Aorta (tissue), 5 donors: ENCODE data around the gene SLC39A9. TPM values are rescaled to one million over a fixed set of nuclear protein-coding genes. Genes with fewer than 3 reads are reported as not detected.
"Not testable (repeated sequence)": the region's sequence is repeated elsewhere in the genome, so short reads cannot be mapped to it uniquely, and the experiment has no call there.

ENCODE experiments used
- ATAC-seq: fragments of 200-7000 bp; cut with Tn5 transposase; one replicate; pipeline ENCODE4 v1.9.1; 2022; ENCODE audit warnings: moderate library complexity; ENCODE audit not compliant: low FRiP score
- DNase-seq, 2 donors: peaks; one replicate each; pipeline ENCODE4 v3.0.0-alpha.2; 2020
- H3K27ac ChIP-seq, 2 donors: one replicate each; pipeline ENCODE4 v1.5.1; 2013; ENCODE audit warnings: low read length in 2 of 2, mild to moderate bottlenecking in 2 of 2, moderate library complexity in 2 of 2, control low read depth in 1 of 2, inconsistent platforms in 1 of 2, low read depth in 1 of 2
- H3K27me3 ChIP-seq, 2 donors: one replicate each; pipeline ENCODE4 v1.6.1; 2013; ENCODE audit warnings: control low read depth in 1 of 2, low read length in 1 of 2, mild to moderate bottlenecking in 1 of 2, moderate library complexity in 1 of 2; ENCODE audit not compliant: insufficient read depth in 2 of 2, control insufficient read depth in 1 of 2
- H3K36me3 ChIP-seq, 2 donors: one replicate each; pipeline ENCODE4 v1.6.1; 2013; ENCODE audit warnings: control low read depth in 1 of 2, low read length in 1 of 2, mild to moderate bottlenecking in 1 of 2; ENCODE audit not compliant: insufficient read depth in 2 of 2, control insufficient read depth in 1 of 2
- H3K4me1 ChIP-seq, 2 donors: one replicate each; pipeline ENCODE4 v1.6.1; 2013; ENCODE audit warnings: low read length in 2 of 2, control low read depth in 1 of 2, mild to moderate bottlenecking in 1 of 2, moderate library complexity in 1 of 2; ENCODE audit not compliant: insufficient read depth in 2 of 2, control insufficient read depth in 1 of 2
- H3K4me3 ChIP-seq, 2 donors: one replicate each; pipeline ENCODE4 v1.5.1; 2013; ENCODE audit warnings: low read length in 2 of 2, control low read depth in 1 of 2, mild to moderate bottlenecking in 1 of 2
- H3K9me3 ChIP-seq: one replicate; pipeline ENCODE4 v1.6.1; 2013; ENCODE audit warnings: mild to moderate bottlenecking, low read length; ENCODE audit not compliant: control insufficient read depth
- WGBS, 2 donors: extraction: QIAGEN DNeasy Blood & Tissue Kit; methylation state at CpG; one replicate each; pipeline ENCODE4 v1.1.7; 2013; 5-methylcytosine and 5-hydroxymethylcytosine counted together
- intact Hi-C, 2 donors: fragments of 100-400 bp; cut with DNase I; formaldehyde crosslinking; loops; one replicate each; pipeline versions ENCODE4 v1.14.2 to v1.15.0; 2022
- polyA plus RNA-seq, 2 donors: library from polyadenylated mRNA; stranded (reverse); fragments of 200-250 nt; gene quantifications; one replicate each; pipeline ENCODE4 v1.2.3, GENCODE V29; 2013
- total RNA-seq, 2 donors: library from RNA; stranded (reverse); fragmentation: NEBNext Ultra II Directional; extraction: Animal tissue kit (Norgen Biotek cat#: 25700); gene quantifications; one replicate each; pipeline ENCODE4 v1.2.1, GENCODE V29; 2021
- donor health status: healthy with polysubstance abuse.
- donor health status: Bipolar disorder and iron deficiency.
- donor health status: DM: no; HTN: no; CAD: no.
- donor health status: DM: no; HTN: no; CAD: no.
- donor health status: DM: yes; HTN: yes; CAD: no.

The SLC39A9 gene
- total and polyA plus RNA-seq, 4 donors: 10.1 to 44.3 (median 27.0) TPM

- H3K4me1 ChIP-seq: no peaks in the 10 kb centered on the region
- intact Hi-C loops: no loop called here
- no peaks in the 10 kb centered on the region for H3K36me3 ChIP-seq
- DNase-seq (no peak), ATAC-seq (no peak)
- H3K27ac ChIP-seq: no peak overlapping the region
- H3K4me3 ChIP-seq: no peak overlapping the region
- no peaks in the 10 kb centered on the region for H3K9me3 ChIP-seq
- H3K27me3 ChIP-seq: no peaks in the 10 kb centered on the region
These were observed 91.0 kb downstream of the SLC39A9 start for GRCh38 chr14:69489495-69489894.

GRCh38 chr14:69490219-69490918 is 91.9 kb downstream of the SLC39A9 start:
- Histone ChIP-seq H3K36me3 (no peaks in the 10 kb centered on the region), H3K27ac (no peak overlapping the region), H3K27me3 (no peaks in the 10 kb centered on the region), H3K9me3 (no peaks in the 10 kb centered on the region), H3K4me3 (no peak overlapping the region), H3K4me1 (no peaks in the 10 kb centered on the region)
- no peak for ATAC-seq
- intact Hi-C loops: no loop called here
- DNase-seq: no peak
- WGBS, 2 donors: 88% methylated on average over 7 of the region's 7 CpGs

GRCh38 chr14:69491193-69491592 is 92.7 kb downstream of the SLC39A9 start:
- Histone ChIP-seq H3K4me3 (no peak overlapping the region), H3K27ac (no peak overlapping the region), H3K36me3 (no peaks in the 10 kb centered on the region), H3K27me3 (no peaks in the 10 kb centered on the region), H3K4me1 (no peaks in the 10 kb centered on the region), H3K9me3 (no peaks in the 10 kb centered on the region)
- 88 to 89% methylated on average over 3 of the region's 3 CpGs for WGBS, 2 donors
- intact Hi-C loops: no loop called here
- ATAC-seq: no peak
- no peak for DNase-seq

- Histone ChIP-seq H3K27me3 (no peaks in the 10 kb centered on the region), H3K36me3 (no peaks in the 10 kb centered on the region), H3K9me3 (no peaks in the 10 kb centered on the region), H3K4me1 (no peaks in the 10 kb centered on the region), H3K27ac (no peak overlapping the region), H3K4me3 (no peak overlapping the region)
- 82 to 83% methylated on average over 4 of the region's 4 CpGs for WGBS, 2 donors
- no peak for DNase-seq
- no peak for ATAC-seq
- intact Hi-C loops: no loop called here
These were observed 94.5 kb downstream of the SLC39A9 start for GRCh38 chr14:69493038-69493437.

- ATAC-seq: no peak
- H3K36me3 ChIP-seq: no peaks in the 10 kb centered on the region
- intact Hi-C loops: no loop called here
- WGBS, 2 donors: 61% methylated on average over 3 of the region's 3 CpGs
- no peaks in the 10 kb centered on the region for H3K9me3 ChIP-seq
- no peak for DNase-seq
- H3K27me3 ChIP-seq: no peaks in the 10 kb centered on the region
- H3K4me1 ChIP-seq: no peaks in the 10 kb centered on the region
- no peak overlapping the region for H3K27ac ChIP-seq
- H3K4me3 ChIP-seq: no peak overlapping the region
These were observed 95.3 kb downstream of the SLC39A9 start for GRCh38 chr14:69493791-69494190.

- Histone ChIP-seq H3K27me3 (no peaks in the 10 kb centered on the region), H3K4me1 (no peaks in the 10 kb centered on the region), H3K27ac (no peak overlapping the region), H3K4me3 (no peak overlapping the region), H3K9me3 (no peaks in the 10 kb centered on the region), H3K36me3 (no peaks in the 10 kb centered on the region)
- DNase-seq (no peak), ATAC-seq (no peak)
- WGBS, 2 donors: 93 to 94% methylated on average over 5 of the region's 5 CpGs
- intact Hi-C loops: no loop called here
These were observed 96.9 kb downstream of the SLC39A9 start for GRCh38 chr14:69495341-69495921.

GRCh38 chr14:69497866-69498265 is 99.4 kb downstream of the SLC39A9 start:
- H3K4me3 ChIP-seq, H3K27ac ChIP-seq, H3K9me3 ChIP-seq, H3K4me1 ChIP-seq, intact Hi-C loops, DNase-seq, H3K36me3 ChIP-seq, ATAC-seq, H3K27me3 ChIP-seq: not testable (repeated sequence)
- 97 to 98% methylated on average over 4 of the region's 4 CpGs for WGBS, 2 donors

GRCh38 chr14:69498286-69498685 is 99.8 kb downstream of the SLC39A9 start:
- H3K4me3 ChIP-seq, ATAC-seq, H3K36me3 ChIP-seq, DNase-seq, intact Hi-C loops, H3K27me3 ChIP-seq, H3K9me3 ChIP-seq, H3K4me1 ChIP-seq, H3K27ac ChIP-seq: not testable (repeated sequence)
- whole genome bisulfite sequencing, 2 donors: 93 to 98% methylated on average over 4 of the region's 4 CpGs

- no peak overlapping the region for H3K4me3 ChIP-seq
- 93 to 94% methylated on average over 5 of the region's 5 CpGs for WGBS, 2 donors
- no peaks in the 10 kb centered on the region for H3K27me3 ChIP-seq
- H3K27ac ChIP-seq: no peak overlapping the region
- no peaks in the 10 kb centered on the region for H3K36me3 ChIP-seq
- intact Hi-C loops: no loop called here
- DNase-seq (no peak), ATAC-seq (no peak)
- no peaks in the 10 kb centered on the region for H3K4me1 ChIP-seq
- no peaks in the 10 kb centered on the region for H3K9me3 ChIP-seq
These were observed 100.9 kb downstream of the SLC39A9 start for GRCh38 chr14:69499436-69499835.
